ENCODE measurements around the gene ASH1L.
"Not testable (repeated sequence)": the region's sequence is repeated elsewhere in the genome, so short reads cannot be mapped to it uniquely, and the experiment has no call there.

The ASH1L gene

GRCh38 chr1:155451199-155451598 lies 111.4 kb downstream of the ASH1L start:
- no peak for DNase-seq (ENCODE audit: low read depth)

- DNase-seq (ENCODE audit: low read depth): not testable (repeated sequence)
These were observed 120.2 kb downstream of the ASH1L start for GRCh38 chr1:155442431-155442830.

GRCh38 chr1:155437405-155437804 lies 125.2 kb downstream of the ASH1L start:
- no peak for DNase-seq (ENCODE audit: low read depth)

- DNase-seq (ENCODE audit: low read depth): not testable (repeated sequence)
These were observed 128.7 kb downstream of the ASH1L start for GRCh38 chr1:155433831-155434389.

GRCh38 chr1:155433128-155433830 lies 129.3 kb downstream of the ASH1L start:
- DNase-seq (ENCODE audit: low read depth): not testable (repeated sequence)

GRCh38 chr1:155424091-155424490 lies 138.5 kb downstream of the ASH1L start:
- DNase-seq (ENCODE audit: low read depth): no peak

GRCh38 chr1:155420788-155421187 lies 141.8 kb downstream of the ASH1L start:
- no peak for DNase-seq (ENCODE audit: low read depth)

GRCh38 chr1:155411840-155412239 lies 150.8 kb downstream of the ASH1L start:
- not testable (repeated sequence) for DNase-seq (ENCODE audit: low read depth)

GRCh38 chr1:155410931-155411330 lies 151.7 kb downstream of the ASH1L start:
- DNase-seq (ENCODE audit: low read depth): no peak

GRCh38 chr1:155396874-155397476 lies 165.6 kb downstream of the ASH1L start:
- DNase-seq (ENCODE audit: low read depth): no peak

- DNase-seq (ENCODE audit: low read depth): no peak
These were observed 169.6 kb downstream of the ASH1L start for GRCh38 chr1:155392898-155393411.

GRCh38 chr1:155389826-155390225 lies 172.8 kb downstream of the ASH1L start:
- no peak for DNase-seq (ENCODE audit: low read depth)

GRCh38 chr1:155385836-155386235 lies 176.8 kb downstream of the ASH1L start:
- DNase-seq (ENCODE audit: low read depth): not testable (repeated sequence)

- no peak for DNase-seq (ENCODE audit: low read depth)
These were observed 179.2 kb downstream of the ASH1L start for GRCh38 chr1:155383406-155383805.

- DNase-seq (ENCODE audit: low read depth): no peak
These were observed 182.9 kb downstream of the ASH1L start for GRCh38 chr1:155379631-155380090.

- DNase-seq (ENCODE audit: low read depth): no peak
These were observed 183.4 kb downstream of the ASH1L start for GRCh38 chr1:155379180-155379579.

GRCh38 chr1:155360051-155360450 lies 202.6 kb downstream of the ASH1L start:
- DNase-seq (ENCODE audit: low read depth): no peak

GRCh38 chr1:155352631-155353030 lies 210.0 kb downstream of the ASH1L start:
- DNase-seq (ENCODE audit: low read depth): no peak

- no peak for DNase-seq (ENCODE audit: low read depth)
These were observed 219.8 kb downstream of the ASH1L start for GRCh38 chr1:155342842-155343241.

GRCh38 chr1:155339515-155340097 lies 223.0 kb downstream of the ASH1L start:
- DNase-seq (ENCODE audit: low read depth): no peak

GRCh38 chr1:155334962-155335361 lies 227.6 kb downstream of the ASH1L start:
- DNase-seq (ENCODE audit: low read depth): no peak

GRCh38 chr1:155329980-155330598 lies 232.5 kb downstream of the ASH1L start:
- no peak for DNase-seq (ENCODE audit: low read depth)
